ENCODE results near the gene TEX48. TPM values are rescaled to one million over a fixed set of nuclear protein-coding genes. Genes with fewer than 3 reads are reported as not detected.

Gene TEX48
- total RNA-seq, 1 donor from 2014 or later: not detected

GRCh38 chr9:114619191-114619761 is 62.7 kb downstream of the TEX48 start:
- Mint-ChIP-seq H3K36me3 (ENCODE audit: low read depth) (peaks cover 2% of the 10 kb centered on the region), H3K4me3 (ENCODE audit: unreplicated experiment) (no peak overlapping the region)

GRCh38 chr9:114616684-114617520 is 65.1 kb downstream of the TEX48 start:
- Mint-ChIP-seq H3K36me3 (ENCODE audit: low read depth) (no peaks in the 10 kb centered on the region), H3K9me3 (ENCODE audit: low read depth) (no peaks in the 10 kb centered on the region), H3K27me3 (ENCODE audit: low read depth) (no peaks in the 10 kb centered on the region), H3K27ac (ENCODE audit: unreplicated experiment) (peak overlapping the region; percentile 41), H3K4me1 (ENCODE audit: low read depth) (peaks cover 44% of the 10 kb centered on the region), H3K4me3 (ENCODE audit: unreplicated experiment) (no peak overlapping the region)
- TF ChIP-seq CTCF (IDR thresholded peaks at IDR 0.05): no peak
- no peak for DNase-seq (ENCODE audit: low spot score)

More at GRCh38 chr9:114619191-114619761, 62.7 kb downstream of the TEX48 start:
- Mint-ChIP-seq H3K9me3 (ENCODE audit: low read depth) (no peaks in the 10 kb centered on the region), H3K4me1 (ENCODE audit: low read depth) (peaks cover 41% of the 10 kb centered on the region), H3K27me3 (ENCODE audit: low read depth) (no peaks in the 10 kb centered on the region), H3K27ac (ENCODE audit: unreplicated experiment) (no peak overlapping the region)
- DNase-seq (ENCODE audit: low spot score): no peak
- no peak for TF ChIP-seq CTCF (IDR thresholded peaks at IDR 0.05)

Other genes with a start within 250 kb of the TEX48 start
- gene WHRN, start 176.7 kb downstream of the TEX48 start, total RNA-seq: 6.9 to 14.9 TPM (median 6.9 TPM) in 3 replicates
- 134 to 143 TPM (median 135 TPM) in 3 replicates for gene ATP6V1G1, start 94.4 kb downstream of the TEX48 start, total RNA-seq
- 10.7 to 21.5 TPM (median 19.0 TPM) in 3 replicates for gene TMEM268, start 70.9 kb downstream of the TEX48 start, total RNA-seq
- not detected in 3 replicates for gene TEX53, start 24.4 kb downstream of the TEX48 start, total RNA-seq
- gene TNFSF15, start 123.8 kb upstream of the TEX48 start, total RNA-seq: 0.10 to 0.37 TPM (median 0.36 TPM) in 3 replicates
- gene TNFSF8, start 248.4 kb upstream of the TEX48 start, total RNA-seq: not detected in 3 replicates

Measured in chondrocyte (in vitro differentiated cells).